PC-3 (cell line): ENCODE measurements around the gene GNAZ. TPM values are rescaled to one million over a fixed set of nuclear protein-coding genes. Genes with fewer than 3 reads are reported as not detected.

Experiments
- ATAC-seq: fragments of 200-7000 bp; cut with Tn5 transposase; 2 replicates; pipeline ENCODE4 v1.9.1; 2020; ENCODE audit warnings: mild to moderate bottlenecking, moderate library complexity
- BruUV-seq: library from RNA; stranded (reverse); fragments of 400-500 nt; replicated peaks from 2 replicates; lab custom pipeline; 2021; lab: Mats Ljungman, UMichigan
- CTCF ChIA-PET: fragments of 300-600 bp; sonication (Branson Sonifier 250); formaldehyde crosslinking; loops from one replicate; lab custom pipeline; 2022; ENCODE audit warnings: antibody characterized with exemption; lab: Charles Lee
- POLR2A ChIA-PET: fragments of 300-600 bp; sonication (Branson Sonifier 250); formaldehyde crosslinking; loops from one replicate; lab custom pipeline; 2022; ENCODE audit warnings: antibody characterized with exemption; ENCODE audit not compliant: unreplicated experiment; lab: Charles Lee
- DNase-seq: peaks from one replicate; pipeline ENCODE4 v3.0.0-alpha.2; 2015
- H2AFZ ChIP-seq: fragments of 300-600 bp; sonication (generic); 2 replicates; pipeline ENCODE4 v1.6.0; 2016; ENCODE audit warnings: antibody characterized with exemption, low read length
- H3F3A ChIP-seq: fragments of 300-600 bp; sonication (generic); one replicate; pipeline ENCODE4 v1.6.0; 2017; ENCODE audit warnings: antibody characterized with exemption, low read length, control low read depth, mild to moderate bottlenecking; ENCODE audit not compliant: unreplicated experiment
- H3K27ac ChIP-seq: fragments of 300-600 bp; sonication (generic); 2 replicates; pipeline ENCODE4 v1.5.1; 2016; ENCODE audit warnings: mild to moderate bottlenecking, low read length
- H3K27me3 ChIP-seq: fragments of 300-600 bp; sonication (generic); 2 replicates; pipeline ENCODE4 v1.6.1; 2016; ENCODE audit warnings: low read length, mixed read lengths
- H3K36me3 ChIP-seq: fragments of 300-600 bp; sonication (generic); 2 replicates; pipeline ENCODE4 v1.6.1; 2016; ENCODE audit warnings: low read depth, mixed run types, low read length, mixed read lengths
- H3K4me1 ChIP-seq: fragments of 300-600 bp; sonication (generic); 2 replicates; pipeline ENCODE4 v1.5.1; 2016; ENCODE audit warnings: low read length; ENCODE audit not compliant: insufficient read depth
- H3K4me2 ChIP-seq: fragments of 300-600 bp; sonication (generic); 2 replicates; pipeline ENCODE4 v1.6.0; 2016; ENCODE audit warnings: low read length
- H3K4me3 ChIP-seq: fragments of 300-600 bp; sonication (generic); 2 replicates; pipeline ENCODE4 v1.5.1; 2016; ENCODE audit warnings: mild to moderate bottlenecking, low read length, mixed read lengths
- H3K79me2 ChIP-seq: fragments of 300-600 bp; sonication (generic); 2 replicates; pipeline ENCODE4 v1.6.1; 2017; ENCODE audit warnings: low read length, mixed read lengths
- H3K9ac ChIP-seq: fragments of 300-600 bp; sonication (generic); 2 replicates; pipeline ENCODE4 v1.6.0; 2016; ENCODE audit warnings: mild to moderate bottlenecking, low read length
- H3K9me2 ChIP-seq: fragments of 300-600 bp; sonication (generic); replicated peaks from 2 replicates; pipeline ENCODE4 v1.6.1; 2016; ENCODE audit warnings: mixed run types, low read length, mixed read lengths
- H3K9me3 ChIP-seq: fragments of 300-600 bp; sonication (generic); 2 replicates; pipeline ENCODE4 v1.6.1; 2016; ENCODE audit warnings: low read length, mixed read lengths
- H4K20me1 ChIP-seq: fragments of 300-600 bp; sonication (generic); 2 replicates; pipeline ENCODE4 v1.6.1; 2016; ENCODE audit warnings: low read length, mixed read lengths
- EZH2 ChIP-seq: fragments of 300-600 bp; sonication (generic); IDR thresholded peaks from one replicate; pipeline ENCODE4 v1.6.1; 2017; ENCODE audit warnings: antibody characterized with exemption, mild to moderate bottlenecking, low read length; ENCODE audit not compliant: unreplicated experiment
- EZH2phosphoT487 ChIP-seq: fragments of 300-600 bp; sonication (generic); IDR thresholded peaks from 2 replicates; pipeline ENCODE4 v1.6.1; 2018; ENCODE audit warnings: mild to moderate bottlenecking, antibody characterized with exemption, low read length, borderline replicate concordance
- intact Hi-C: fragments of 100-400 bp; cut with micrococcal nuclease; formaldehyde crosslinking; loops from 2 replicates; pipeline ENCODE4 v1.9.0; 2023
- total RNA-seq: library from RNA; depleted of rRNA; stranded (reverse); fragments of >200 nt; gene quantifications from 2 replicates; pipeline ENCODE4 v1.2.3, GENCODE V29; 2014
- TF ChIP-seq, protein P1 (sequence below): fragments of 300-600 bp; sonication (generic); conservative IDR thresholded peaks from 2 replicates; pipeline ENCODE4 v1.5.1; 2017; ENCODE audit warnings: antibody characterized with exemption, low read depth, mild to moderate bottlenecking, low read length

Gene GNAZ
- total RNA-seq, 1 experiment from 2014 or later, result 14.4 TPM

DNA sequence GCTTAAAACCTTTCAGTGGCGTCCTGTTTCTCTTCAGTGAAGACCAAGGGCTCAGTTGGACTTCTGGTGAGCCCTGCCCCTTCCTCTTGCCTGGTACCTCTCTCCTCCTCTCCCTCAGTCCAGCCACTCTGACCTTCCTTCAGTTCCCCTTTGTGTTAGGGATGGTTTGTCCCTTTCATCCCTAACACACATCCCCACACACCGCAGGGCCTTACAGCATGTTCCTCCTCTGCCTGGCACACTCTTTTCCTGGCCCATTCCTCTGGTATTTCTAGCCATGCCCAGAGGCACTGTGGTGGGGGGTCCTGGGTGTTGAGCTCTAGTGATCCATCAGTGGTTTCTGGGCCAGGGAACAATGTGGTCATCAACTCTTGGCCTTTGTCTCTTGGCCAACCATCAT is 21.4 kb downstream of the GNAZ start:
- no peaks in the 10 kb centered on the region for H3K9me2 ChIP-seq
- POLR2A ChIA-PET, result no interaction called here
- TF ChIP-seq EZH2 (no peak), EZH2phosphoT487 (no peak)
- TF ChIP-seq, protein P1, sequence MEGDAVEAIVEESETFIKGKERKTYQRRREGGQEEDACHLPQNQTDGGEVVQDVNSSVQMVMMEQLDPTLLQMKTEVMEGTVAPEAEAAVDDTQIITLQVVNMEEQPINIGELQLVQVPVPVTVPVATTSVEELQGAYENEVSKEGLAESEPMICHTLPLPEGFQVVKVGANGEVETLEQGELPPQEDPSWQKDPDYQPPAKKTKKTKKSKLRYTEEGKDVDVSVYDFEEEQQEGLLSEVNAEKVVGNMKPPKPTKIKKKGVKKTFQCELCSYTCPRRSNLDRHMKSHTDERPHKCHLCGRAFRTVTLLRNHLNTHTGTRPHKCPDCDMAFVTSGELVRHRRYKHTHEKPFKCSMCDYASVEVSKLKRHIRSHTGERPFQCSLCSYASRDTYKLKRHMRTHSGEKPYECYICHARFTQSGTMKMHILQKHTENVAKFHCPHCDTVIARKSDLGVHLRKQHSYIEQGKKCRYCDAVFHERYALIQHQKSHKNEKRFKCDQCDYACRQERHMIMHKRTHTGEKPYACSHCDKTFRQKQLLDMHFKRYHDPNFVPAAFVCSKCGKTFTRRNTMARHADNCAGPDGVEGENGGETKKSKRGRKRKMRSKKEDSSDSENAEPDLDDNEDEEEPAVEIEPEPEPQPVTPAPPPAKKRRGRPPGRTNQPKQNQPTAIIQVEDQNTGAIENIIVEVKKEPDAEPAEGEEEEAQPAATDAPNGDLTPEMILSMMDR, result no peak
- H4K20me1 ChIP-seq, result no peaks in the 10 kb centered on the region
- H3K4me2 ChIP-seq, result no peak overlapping the region
- H3K4me3 ChIP-seq, result no peak overlapping the region
- intact Hi-C loops, result no loop called here
- H3K9ac ChIP-seq, result no peak overlapping the region
- H3K36me3 ChIP-seq, result no peaks in the 10 kb centered on the region
- CTCF ChIA-PET, result no interaction called here
- BruUV-seq, result no TSS peak
- H3K27ac ChIP-seq, result no peak overlapping the region
- ATAC-seq (no peak), DNase-seq (no peak)
- no peaks in the 10 kb centered on the region for H3K9me3 ChIP-seq
- no peaks in the 10 kb centered on the region for H3F3A ChIP-seq
- H2AFZ ChIP-seq, result no peak overlapping the region
- no peaks in the 10 kb centered on the region for H3K27me3 ChIP-seq
- H3K4me1 ChIP-seq, result no peaks in the 10 kb centered on the region
- H3K79me2 ChIP-seq, result no peaks in the 10 kb centered on the region

DNA sequence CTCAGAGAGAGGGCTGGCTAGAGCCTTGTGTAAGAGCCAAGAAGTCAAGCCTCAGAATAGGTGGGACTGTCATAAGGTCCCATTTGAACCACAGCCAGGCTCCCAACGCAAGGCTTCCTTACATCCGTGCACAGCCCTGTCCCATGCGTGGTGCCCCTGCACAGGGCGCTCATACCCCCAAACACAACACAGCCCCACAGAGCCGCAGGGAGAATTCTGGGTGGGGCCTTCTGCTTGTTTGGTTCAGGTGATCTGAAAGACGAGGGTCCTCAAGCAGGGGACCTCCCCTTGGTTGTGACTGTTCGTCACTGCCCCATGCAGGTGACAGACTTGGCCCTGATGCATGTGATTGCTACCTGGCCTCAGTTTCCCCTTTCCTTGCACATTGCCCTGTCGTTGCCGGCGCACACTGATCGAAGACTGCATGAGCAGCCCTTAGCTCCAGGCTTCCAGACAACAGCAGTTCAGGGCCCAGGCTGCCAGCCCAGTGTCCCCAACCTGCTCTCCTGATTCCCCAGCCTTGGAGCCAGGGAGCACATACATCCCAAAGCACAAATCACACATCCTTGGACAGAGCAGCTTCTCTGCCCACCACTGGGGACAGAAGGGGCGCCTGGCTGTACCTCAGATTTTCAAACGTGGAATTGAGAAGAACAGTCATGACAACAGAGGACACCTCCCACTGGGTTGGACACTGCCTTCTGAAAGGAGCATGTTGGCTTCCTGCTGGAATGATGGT is 22.1 kb downstream of the GNAZ start:
- POLR2A ChIA-PET, result no interaction called here
- H3K4me1 ChIP-seq, result no peaks in the 10 kb centered on the region
- H3K4me3 ChIP-seq, result no peak overlapping the region
- H3K9ac ChIP-seq, result no peak overlapping the region
- H2AFZ ChIP-seq, result no peak overlapping the region
- no peaks in the 10 kb centered on the region for H3K9me2 ChIP-seq
- no peak overlapping the region for H3K27ac ChIP-seq
- no peak for ATAC-seq
- H4K20me1 ChIP-seq, result no peaks in the 10 kb centered on the region
- no peaks in the 10 kb centered on the region for H3K79me2 ChIP-seq
- intact Hi-C loops, result no loop called here
- H3F3A ChIP-seq, result no peaks in the 10 kb centered on the region
- DNase-seq, result no peak
- CTCF ChIA-PET, result no interaction called here
- BruUV-seq, result no TSS peak
- H3K27me3 ChIP-seq, result no peaks in the 10 kb centered on the region
- H3K4me2 ChIP-seq, result no peak overlapping the region
- TF ChIP-seq EZH2 (no peak), EZH2phosphoT487 (no peak)
- TF ChIP-seq, protein P1, result no peak
- H3K36me3 ChIP-seq, result no peaks in the 10 kb centered on the region
- H3K9me3 ChIP-seq, result no peaks in the 10 kb centered on the region

DNA sequence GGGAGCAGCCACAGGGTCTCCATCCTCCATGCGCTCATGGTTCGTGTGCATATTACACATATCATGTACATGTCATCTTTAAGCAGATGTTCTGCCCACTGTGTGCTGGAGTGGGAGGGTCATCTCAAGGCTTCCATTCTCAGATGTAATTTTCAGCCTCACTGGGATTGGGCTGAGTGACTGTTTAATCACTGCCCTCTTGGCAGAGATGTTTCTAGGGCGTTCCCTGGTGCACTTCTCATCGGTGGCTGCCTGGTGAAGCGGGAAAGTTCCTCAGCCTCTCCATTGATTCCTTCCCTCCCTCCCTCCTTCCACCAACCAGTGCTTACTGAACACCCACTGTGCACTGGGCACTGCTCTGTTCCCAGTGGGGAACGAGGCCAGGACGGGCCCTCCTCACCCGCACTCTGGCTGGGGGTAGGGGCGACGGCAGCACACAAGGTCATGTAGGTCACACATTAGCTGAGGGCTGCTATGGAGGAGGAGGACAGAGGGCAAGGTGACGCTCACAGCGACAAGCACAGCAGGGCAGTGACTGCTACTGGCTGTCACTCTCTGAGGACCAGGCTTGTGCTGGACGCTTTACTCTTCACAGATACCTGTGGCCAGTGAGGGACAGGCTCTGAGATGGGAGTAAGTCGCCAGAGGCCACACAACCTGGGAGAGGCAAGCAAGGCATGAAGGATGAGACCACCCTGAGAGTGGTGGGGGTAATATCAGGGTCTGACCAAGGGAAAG is 22.9 kb downstream of the GNAZ start:
- Histone ChIP-seq H3F3A (no peaks in the 10 kb centered on the region), H2AFZ (no peak overlapping the region), H3K27me3 (no peaks in the 10 kb centered on the region), H3K4me1 (no peaks in the 10 kb centered on the region), H3K9me2 (no peaks in the 10 kb centered on the region), H3K4me2 (no peak overlapping the region), H3K27ac (no peak overlapping the region), H3K4me3 (no peak overlapping the region), H3K9me3 (no peaks in the 10 kb centered on the region), H4K20me1 (no peaks in the 10 kb centered on the region), H3K79me2 (no peaks in the 10 kb centered on the region), H3K36me3 (no peaks in the 10 kb centered on the region), H3K9ac (no peak overlapping the region)
- TF ChIP-seq EZH2phosphoT487, result no peak
- TF ChIP-seq EZH2, result no peak
- TF ChIP-seq, protein P1, result no peak
- ATAC-seq (no peak), DNase-seq (no peak)
- POLR2A ChIA-PET, result no interaction called here
- CTCF ChIA-PET, result no interaction called here
- intact Hi-C loops, result no loop called here
- no TSS peak for BruUV-seq
